ENCODE results near the gene NUP50.

The NUP50 gene

GRCh38 chr22:45210577-45210976 lies 46.9 kb downstream of the NUP50 start:
- DNase-seq (ENCODE audit: low read depth in 2 of 2): no peak

DNA sequence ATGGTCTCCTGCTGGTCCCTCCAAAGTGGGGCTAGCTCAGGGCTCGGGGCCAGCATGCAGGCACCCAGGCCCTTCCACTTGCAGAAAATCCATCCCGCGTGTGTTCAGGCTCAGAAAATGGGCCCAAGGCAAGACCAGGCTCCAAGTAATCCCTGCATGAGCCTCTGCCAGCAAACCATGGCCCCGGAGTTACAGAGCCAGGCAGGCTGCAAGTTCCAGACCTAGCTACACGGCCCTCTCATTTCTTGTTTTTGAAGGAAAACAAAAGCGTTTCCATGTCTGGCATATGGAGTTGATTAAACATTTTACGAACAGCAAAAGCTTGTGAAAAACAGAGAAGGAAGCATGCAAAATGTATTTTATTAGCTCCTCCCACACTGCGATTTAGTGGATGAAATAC lies 47.3 kb downstream of the NUP50 start:
- no peak for DNase-seq (ENCODE audit: low read depth in 2 of 2)

- DNase-seq (ENCODE audit: low read depth in 2 of 2): no peak
These were observed 47.7 kb downstream of the NUP50 start for GRCh38 chr22:45211435-45211834.

DNA sequence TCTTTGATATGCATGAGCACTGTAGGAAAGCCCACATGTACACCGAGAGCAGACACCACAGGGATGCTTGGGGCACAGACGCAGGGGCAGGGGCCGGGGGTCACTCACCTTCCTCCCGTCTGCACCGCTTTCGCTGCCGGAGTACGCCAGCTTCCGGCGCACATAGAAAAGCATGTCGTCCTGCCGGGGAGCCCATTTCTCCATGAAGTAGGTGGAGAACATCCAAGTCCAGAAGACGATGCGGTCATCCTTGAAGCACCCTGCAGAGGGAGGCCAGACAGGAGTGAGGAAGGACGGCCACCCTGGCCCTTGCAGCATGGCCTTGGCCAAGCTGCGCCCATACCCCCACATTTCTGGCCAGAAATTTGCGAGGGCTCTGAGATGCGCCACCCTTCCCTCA lies 48.1 kb downstream of the NUP50 start:
- DNase-seq (ENCODE audit: low read depth in 2 of 2): no peak

DNA sequence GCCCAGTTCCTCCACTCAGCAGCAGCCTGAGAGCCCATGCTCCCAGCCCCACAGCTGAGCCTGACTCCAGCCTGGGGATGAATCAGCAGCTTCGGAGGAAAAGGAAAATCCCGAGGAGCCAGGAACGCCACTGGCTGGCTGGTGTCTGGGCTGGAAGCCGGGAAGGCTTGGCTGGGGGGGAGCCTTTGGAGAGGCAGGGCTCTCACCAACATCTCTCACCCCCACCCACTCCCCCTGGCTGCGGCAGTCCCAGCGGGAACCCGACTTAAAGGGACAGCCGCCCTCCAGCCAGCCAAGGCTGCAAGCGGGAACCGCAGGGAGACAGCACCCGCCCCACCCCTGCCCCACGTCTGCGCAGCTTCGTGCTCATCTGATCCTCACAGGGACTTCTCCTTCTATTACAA lies 48.6 kb downstream of the NUP50 start:
- DNase-seq (ENCODE audit: low read depth in 2 of 2): no peak

DNA sequence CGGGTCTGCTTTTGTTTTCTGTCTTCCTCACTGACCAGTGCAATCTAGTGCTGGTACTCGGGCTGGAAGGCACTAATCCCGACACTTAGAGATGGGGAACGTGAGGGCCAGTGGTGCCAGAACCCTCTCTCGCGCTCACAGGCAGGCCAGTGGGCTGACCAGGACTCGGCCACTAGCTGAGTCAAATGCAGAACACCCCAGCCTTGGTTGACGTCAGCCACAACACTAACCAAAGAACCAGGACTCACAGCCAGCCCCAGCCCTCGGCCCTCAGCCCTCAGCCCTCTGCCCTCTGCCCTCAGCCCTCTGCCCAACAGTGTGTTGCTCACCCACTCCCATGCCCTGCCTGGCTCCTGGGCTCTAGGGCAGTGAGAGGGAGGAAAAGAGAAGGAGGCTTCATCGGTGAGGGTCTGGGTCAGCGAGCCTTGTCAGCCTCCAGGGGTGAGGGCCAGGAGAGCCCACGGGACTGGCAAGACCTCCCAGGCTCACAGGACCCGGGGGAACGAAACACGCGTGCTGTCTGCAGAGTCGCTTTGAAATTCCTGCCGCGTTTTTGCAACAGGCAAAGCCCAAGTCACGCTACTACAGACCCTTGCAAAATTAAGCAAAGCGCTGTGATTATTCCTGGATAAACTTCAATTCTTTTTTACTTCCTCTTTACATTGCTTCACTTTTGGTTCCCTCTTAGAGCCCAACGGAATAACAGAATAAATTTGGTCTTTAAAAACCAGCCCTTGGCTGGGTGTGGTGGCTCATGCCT lies 49.4 kb downstream of the NUP50 start:
- no peak for DNase-seq (ENCODE audit: low read depth in 2 of 2)

- no peak for DNase-seq (ENCODE audit: low read depth in 2 of 2)
These were observed 52.6 kb downstream of the NUP50 start for GRCh38 chr22:45216133-45217003.

GRCh38 chr22:45217345-45217744 lies 53.6 kb downstream of the NUP50 start:
- no peak for DNase-seq (ENCODE audit: low read depth in 2 of 2)

GRCh38 chr22:45217806-45218205 lies 54.1 kb downstream of the NUP50 start:
- no peak for DNase-seq (ENCODE audit: low read depth in 2 of 2)

GRCh38 chr22:45218976-45219375 lies 55.3 kb downstream of the NUP50 start:
- DNase-seq (ENCODE audit: low read depth in 2 of 2): no peak

- no peak for DNase-seq (ENCODE audit: low read depth in 2 of 2)
These were observed 57.5 kb downstream of the NUP50 start for GRCh38 chr22:45221201-45221600.

GRCh38 chr22:45223304-45224117 lies 59.8 kb downstream of the NUP50 start:
- DNase-seq (ENCODE audit: low read depth in 2 of 2): no peak

DNA sequence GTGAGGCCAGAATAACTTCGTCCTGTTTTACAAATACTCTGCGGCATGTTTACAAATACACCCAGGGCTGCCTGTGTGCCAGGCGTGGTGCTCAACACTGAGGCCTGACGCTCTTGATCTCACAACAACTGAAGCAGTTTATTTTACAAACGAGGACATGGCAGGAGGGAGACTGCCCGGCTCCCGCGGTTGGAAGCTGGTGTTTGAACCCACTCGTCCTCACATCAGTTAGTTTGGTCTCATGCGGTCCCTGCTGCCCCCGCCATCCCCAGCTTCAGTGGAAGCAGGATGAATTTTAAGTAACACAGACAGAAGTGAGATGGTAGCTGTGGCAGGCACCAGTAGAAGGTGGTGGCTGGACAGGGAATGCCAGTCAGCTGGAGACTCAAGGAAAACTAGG lies 60.6 kb downstream of the NUP50 start:
- DNase-seq (ENCODE audit: low read depth in 2 of 2): no peak

DNA sequence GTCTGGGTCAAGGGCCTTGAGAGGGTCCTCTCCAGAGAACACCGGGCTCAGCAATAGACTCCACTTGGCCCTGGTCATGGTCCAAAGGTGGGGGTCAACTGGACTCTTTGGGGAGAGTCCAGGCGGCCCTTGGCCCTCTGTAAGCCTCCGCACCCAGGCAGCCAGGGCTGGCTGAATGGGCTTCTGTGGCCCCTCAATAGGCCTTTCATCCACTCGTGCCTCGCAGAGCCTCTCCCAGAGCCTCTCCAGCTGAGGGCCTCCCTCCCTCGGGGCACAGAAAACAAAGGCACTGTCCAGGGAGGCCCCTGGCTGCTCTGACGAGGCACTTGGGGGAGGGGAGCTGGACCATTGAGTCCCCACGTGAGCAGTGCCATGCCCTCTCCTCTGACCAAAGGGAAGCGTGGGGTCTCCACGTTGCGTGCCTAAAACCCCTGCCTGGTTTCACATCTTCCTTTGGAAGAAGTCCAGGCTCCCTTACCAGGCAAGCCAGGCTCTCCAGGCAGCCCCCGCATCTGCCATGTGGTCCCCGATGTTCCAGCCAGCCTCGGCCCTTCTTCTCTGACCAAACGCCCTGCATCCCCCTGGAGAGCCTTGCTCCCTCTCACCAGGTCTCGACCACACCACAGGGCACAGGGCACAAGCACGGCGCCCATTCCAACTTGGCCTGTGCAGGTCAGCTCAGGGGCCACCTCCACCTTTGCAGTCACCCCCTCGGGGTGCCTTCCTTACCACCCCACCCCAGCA lies 61.4 kb downstream of the NUP50 start:
- no peak for DNase-seq (ENCODE audit: low read depth in 2 of 2)

DNA sequence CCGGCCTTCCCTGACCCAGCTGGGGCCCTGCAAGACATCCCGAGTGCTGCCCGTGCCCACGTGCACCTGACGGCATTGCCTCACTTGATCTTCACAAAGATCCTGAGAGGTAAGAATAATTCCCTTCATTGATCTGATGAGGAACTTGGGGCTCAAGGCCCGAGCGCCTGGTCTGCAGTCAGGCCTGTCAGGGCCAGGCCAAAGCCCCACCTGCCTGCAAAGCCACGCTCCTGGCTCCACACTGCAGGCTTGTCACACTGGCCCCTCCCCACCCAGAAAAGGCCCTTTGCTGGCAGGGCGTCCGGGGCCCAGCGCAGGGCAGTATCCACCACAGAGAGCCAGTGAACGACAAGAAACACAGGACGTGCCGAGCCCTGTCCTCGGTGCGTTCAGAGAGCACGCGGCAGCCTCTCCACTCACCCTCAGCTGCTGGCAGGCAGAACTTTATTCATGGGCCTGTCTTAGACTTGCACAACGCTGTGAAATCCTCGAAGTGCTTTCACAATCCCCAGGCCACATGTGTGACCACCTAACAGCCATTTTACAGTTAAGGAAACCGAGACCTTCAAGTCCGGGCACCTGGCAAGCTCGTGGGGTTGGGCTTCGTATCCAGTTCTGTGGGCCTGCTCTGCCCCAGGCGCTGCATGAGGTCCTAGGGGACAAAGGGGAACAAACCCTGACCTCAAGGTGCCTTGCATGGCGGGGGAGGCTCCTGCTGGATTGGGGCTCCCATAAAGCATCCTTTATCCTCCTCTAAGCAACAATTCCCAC lies 62.2 kb downstream of the NUP50 start:
- no peak for DNase-seq (ENCODE audit: low read depth in 2 of 2)

- no peak for DNase-seq (ENCODE audit: low read depth in 2 of 2)
These were observed 62.9 kb downstream of the NUP50 start for GRCh38 chr22:45226503-45227186.

- no peak for DNase-seq (ENCODE audit: low read depth in 2 of 2)
These were observed 64.1 kb downstream of the NUP50 start for GRCh38 chr22:45227645-45228400.

- DNase-seq (ENCODE audit: low read depth in 2 of 2): no peak
These were observed 64.7 kb downstream of the NUP50 start for GRCh38 chr22:45228401-45228754.

DNA sequence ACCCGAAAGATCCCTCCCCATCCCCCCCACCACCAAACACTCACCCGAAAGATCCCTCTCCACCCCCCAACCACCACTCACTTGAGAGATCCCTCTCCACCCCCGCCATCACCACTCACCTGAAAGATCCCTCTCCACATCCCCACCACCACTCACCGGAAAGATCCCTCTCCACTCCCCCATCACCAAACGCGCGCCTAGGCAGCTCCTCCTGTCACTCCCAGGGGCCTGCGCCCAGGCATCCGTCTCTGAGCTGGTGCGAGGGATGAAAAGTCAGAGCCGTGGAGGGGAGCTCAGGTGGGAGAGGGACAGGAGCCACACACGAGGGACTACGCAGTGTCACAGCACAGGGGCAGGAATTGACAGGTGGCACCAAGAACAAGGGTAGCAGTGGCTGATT lies 65.5 kb downstream of the NUP50 start:
- DNase-seq (ENCODE audit: low read depth in 2 of 2): no peak

Data from stimulated activated CD8-positive, alpha-beta memory T cell treated with anti-CD3 and anti-CD28 coated beads, Interleukin-7, amount 100 ng/mL, for 1 hour (primary cell).